Measurements from ENCODE around the gene TBX2.
"Not testable (repeated sequence)": the region's sequence is repeated elsewhere in the genome, so short reads cannot be mapped to it uniquely, and the experiment has no call there.

The TBX2 gene

DNA sequence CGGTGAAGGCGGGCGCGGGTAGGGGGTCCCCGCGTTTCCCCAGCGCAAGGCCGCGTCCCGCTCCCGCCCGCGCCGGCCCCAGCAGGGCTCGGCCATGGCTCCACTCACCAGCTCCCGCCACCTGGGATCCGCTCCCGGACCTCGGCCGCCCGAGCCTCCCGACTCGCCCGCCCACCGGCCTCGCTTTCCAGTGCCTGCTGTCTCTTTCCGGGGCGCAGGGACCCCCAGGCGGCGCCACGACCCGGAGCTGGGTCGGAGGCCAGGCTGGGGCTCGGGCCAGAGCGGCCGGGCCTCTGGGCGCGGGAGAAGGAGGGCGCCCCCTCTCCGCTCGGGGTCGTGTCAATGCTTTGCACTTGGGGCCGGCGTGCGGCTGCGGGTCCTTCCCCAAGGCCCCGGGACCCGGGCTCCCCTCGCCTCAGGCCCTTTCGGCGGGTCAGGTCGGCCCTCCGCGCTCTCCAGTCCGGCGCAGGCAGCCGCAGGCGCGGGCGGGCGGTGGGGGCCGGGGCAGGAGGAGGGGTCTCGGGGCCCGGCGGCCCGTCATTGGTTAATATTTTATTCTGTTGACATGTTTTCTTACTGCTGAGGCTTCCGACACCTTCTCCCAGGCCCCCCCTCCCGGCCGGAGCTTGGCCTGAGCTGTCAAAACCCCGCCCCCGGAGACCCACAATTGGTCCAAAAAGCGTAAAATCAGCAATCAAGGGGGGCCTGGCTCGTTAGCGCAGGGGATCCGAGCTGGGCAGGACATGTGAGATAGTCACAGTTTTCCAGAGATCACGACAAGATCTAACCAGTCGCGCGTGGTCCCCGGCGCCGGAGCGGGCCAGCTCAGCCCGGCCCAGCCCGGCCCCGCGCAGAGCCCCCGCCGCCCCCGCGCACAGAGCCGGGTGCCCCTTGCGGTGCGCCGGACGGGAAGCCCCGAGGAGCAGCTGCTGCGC, at the start of gene TBX2:
Gene TBX2, plus strand, starts transcription at position 713 of the 935 bp plus-strand sequence. CDS start 334 bp downstream, outside the sequence.
- Histone ChIP-seq H3K9me3 (ENCODE audit: control insufficient read depth in 2 of 2, low read length in 2 of 2) (no peaks in the 10 kb centered on the region), H3K36me3 (ENCODE audit: control insufficient read depth in 2 of 2, insufficient read depth in 2 of 2, low read length in 2 of 2) (no peaks in the 10 kb centered on the region), H3K27ac (ENCODE audit: low read length) (no peak within 1 kb of the TSS), H3K27me3 (ENCODE audit: control insufficient read depth in 1 of 2, insufficient read depth in 2 of 2, low read length in 2 of 2) (peaks cover 60 to 83% of the 10 kb centered on the region in 2 donors), H3K4me3 (ENCODE audit: low read length in 2 of 2) (peak within 1 kb of the TSS; percentile 31 to 67), H3K9ac (ENCODE audit: low read length in 2 of 2) (no peak within 1 kb of the TSS), H3K4me1 (ENCODE audit: control insufficient read depth, insufficient read depth, low read length) (peaks cover 53% of the 10 kb centered on the region)

GRCh38 chr17:61351745-61352407, 47.8 kb upstream of the TBX2 start:
- H3K4me1 ChIP-seq (ENCODE audit: control insufficient read depth, insufficient read depth, low read length): no peaks in the 10 kb centered on the region
- H3K9ac ChIP-seq (ENCODE audit: low read length in 2 of 2): no peak overlapping the region
- H3K27ac ChIP-seq (ENCODE audit: low read length): no peak overlapping the region
- no peaks in the 10 kb centered on the region for H3K36me3 ChIP-seq (ENCODE audit: control insufficient read depth in 2 of 2, insufficient read depth in 2 of 2, low read length in 2 of 2)
- no peaks in the 10 kb centered on the region for H3K27me3 ChIP-seq (ENCODE audit: control insufficient read depth in 1 of 2, insufficient read depth in 2 of 2, low read length in 2 of 2)
- H3K9me3 ChIP-seq (ENCODE audit: control insufficient read depth in 2 of 2, low read length in 2 of 2): no peaks in the 10 kb centered on the region
- no peak overlapping the region for H3K4me3 ChIP-seq (ENCODE audit: low read length in 2 of 2)

GRCh38 chr17:61352408-61352770, 47.3 kb upstream of the TBX2 start:
- no peaks in the 10 kb centered on the region for H3K4me1 ChIP-seq (ENCODE audit: control insufficient read depth, insufficient read depth, low read length)
- no peaks in the 10 kb centered on the region for H3K27me3 ChIP-seq (ENCODE audit: control insufficient read depth in 1 of 2, insufficient read depth in 2 of 2, low read length in 2 of 2)
- no peaks in the 10 kb centered on the region for H3K9me3 ChIP-seq (ENCODE audit: control insufficient read depth in 2 of 2, low read length in 2 of 2)
- H3K27ac ChIP-seq (ENCODE audit: low read length): no peak overlapping the region
- no peaks in the 10 kb centered on the region for H3K36me3 ChIP-seq (ENCODE audit: control insufficient read depth in 2 of 2, insufficient read depth in 2 of 2, low read length in 2 of 2)
- no peak overlapping the region for H3K4me3 ChIP-seq (ENCODE audit: low read length in 2 of 2)
- no peak overlapping the region for H3K9ac ChIP-seq (ENCODE audit: low read length in 2 of 2)

DNA sequence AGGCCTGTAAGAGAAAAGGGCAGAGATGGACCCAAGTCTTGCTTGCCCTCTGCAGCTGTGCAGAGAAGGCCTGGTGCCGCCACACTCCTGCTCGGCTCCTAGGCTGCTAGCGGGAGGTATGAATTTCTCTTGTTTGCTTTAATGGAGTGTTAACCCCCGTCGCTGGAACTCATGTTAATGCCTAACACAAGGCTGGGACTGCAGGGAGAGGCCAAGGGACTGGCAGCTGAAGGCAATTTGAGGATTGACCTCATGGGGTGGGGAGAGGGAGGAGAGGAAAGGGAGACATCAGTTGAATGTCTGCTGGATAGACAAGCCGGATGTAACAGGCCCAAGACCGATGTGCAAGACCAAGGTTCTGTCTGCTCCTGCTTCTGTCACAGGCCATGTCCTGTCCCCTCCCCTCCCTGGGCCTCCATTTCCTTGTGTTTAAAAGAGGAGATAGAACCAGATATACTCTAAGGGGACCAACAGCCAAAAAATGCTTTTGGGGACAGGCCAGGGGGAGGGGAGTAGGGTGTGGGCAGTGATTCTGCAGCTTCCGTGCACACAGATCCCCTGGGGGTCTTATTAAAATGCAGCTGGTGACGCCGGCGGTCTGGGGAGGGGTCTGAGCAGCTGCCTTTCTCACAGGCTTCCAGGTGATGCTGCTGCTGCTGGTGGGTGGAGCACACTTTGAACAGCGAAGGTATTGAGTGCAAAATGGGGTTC, 46.7 kb upstream of the TBX2 start:
- Histone ChIP-seq H3K4me3 (ENCODE audit: low read length in 2 of 2) (no peak overlapping the region), H3K27ac (ENCODE audit: low read length) (no peak overlapping the region), H3K4me1 (ENCODE audit: control insufficient read depth, insufficient read depth, low read length) (no peaks in the 10 kb centered on the region), H3K36me3 (ENCODE audit: control insufficient read depth in 2 of 2, insufficient read depth in 2 of 2, low read length in 2 of 2) (no peaks in the 10 kb centered on the region), H3K27me3 (ENCODE audit: control insufficient read depth in 1 of 2, insufficient read depth in 2 of 2, low read length in 2 of 2) (no peaks in the 10 kb centered on the region), H3K9ac (ENCODE audit: low read length in 2 of 2) (no peak overlapping the region), H3K9me3 (ENCODE audit: control insufficient read depth in 2 of 2, low read length in 2 of 2) (no peaks in the 10 kb centered on the region)

GRCh38 chr17:61353615-61354014, 46.0 kb upstream of the TBX2 start:
- H3K4me3 ChIP-seq (ENCODE audit: low read length in 2 of 2): no peak overlapping the region
- H3K9me3 ChIP-seq (ENCODE audit: control insufficient read depth in 2 of 2, low read length in 2 of 2): no peaks in the 10 kb centered on the region
- H3K36me3 ChIP-seq (ENCODE audit: control insufficient read depth in 2 of 2, insufficient read depth in 2 of 2, low read length in 2 of 2): no peaks in the 10 kb centered on the region
- no peak overlapping the region for H3K9ac ChIP-seq (ENCODE audit: low read length in 2 of 2)
- H3K4me1 ChIP-seq (ENCODE audit: control insufficient read depth, insufficient read depth, low read length): no peaks in the 10 kb centered on the region
- H3K27me3 ChIP-seq (ENCODE audit: control insufficient read depth in 1 of 2, insufficient read depth in 2 of 2, low read length in 2 of 2): no peaks in the 10 kb centered on the region
- no peak overlapping the region for H3K27ac ChIP-seq (ENCODE audit: low read length)

GRCh38 chr17:61354895-61355874, 44.5 kb upstream of the TBX2 start:
- no peak overlapping the region for H3K4me3 ChIP-seq (ENCODE audit: low read length in 2 of 2)
- no peaks in the 10 kb centered on the region for H3K4me1 ChIP-seq (ENCODE audit: control insufficient read depth, insufficient read depth, low read length)
- no peaks in the 10 kb centered on the region for H3K36me3 ChIP-seq (ENCODE audit: control insufficient read depth in 2 of 2, insufficient read depth in 2 of 2, low read length in 2 of 2)
- no peak overlapping the region for H3K9ac ChIP-seq (ENCODE audit: low read length in 2 of 2)
- no peak overlapping the region for H3K27ac ChIP-seq (ENCODE audit: low read length)
- H3K27me3 ChIP-seq (ENCODE audit: control insufficient read depth in 1 of 2, insufficient read depth in 2 of 2, low read length in 2 of 2): no peaks in the 10 kb centered on the region
- no peaks in the 10 kb centered on the region for H3K9me3 ChIP-seq (ENCODE audit: control insufficient read depth in 2 of 2, low read length in 2 of 2)

- not testable (repeated sequence) for H3K27ac ChIP-seq (ENCODE audit: low read length); H3K36me3 ChIP-seq (ENCODE audit: control insufficient read depth in 2 of 2, insufficient read depth in 2 of 2, low read length in 2 of 2); H3K9ac ChIP-seq (ENCODE audit: low read length in 2 of 2); H3K9me3 ChIP-seq (ENCODE audit: control insufficient read depth in 2 of 2, low read length in 2 of 2); H3K27me3 ChIP-seq (ENCODE audit: control insufficient read depth in 1 of 2, insufficient read depth in 2 of 2, low read length in 2 of 2); H3K4me1 ChIP-seq (ENCODE audit: control insufficient read depth, insufficient read depth, low read length); H3K4me3 ChIP-seq (ENCODE audit: low read length in 2 of 2)
Observed at GRCh38 chr17:61357061-61357460, 42.6 kb upstream of the TBX2 start.

- H3K4me1 ChIP-seq (ENCODE audit: control insufficient read depth, insufficient read depth, low read length); H3K27me3 ChIP-seq (ENCODE audit: control insufficient read depth in 1 of 2, insufficient read depth in 2 of 2, low read length in 2 of 2); H3K9ac ChIP-seq (ENCODE audit: low read length in 2 of 2); H3K36me3 ChIP-seq (ENCODE audit: control insufficient read depth in 2 of 2, insufficient read depth in 2 of 2, low read length in 2 of 2); H3K4me3 ChIP-seq (ENCODE audit: low read length in 2 of 2); H3K27ac ChIP-seq (ENCODE audit: low read length); H3K9me3 ChIP-seq (ENCODE audit: control insufficient read depth in 2 of 2, low read length in 2 of 2): not testable (repeated sequence)
Observed at GRCh38 chr17:61359513-61359912, 40.1 kb upstream of the TBX2 start.

- no peak overlapping the region for H3K27ac ChIP-seq (ENCODE audit: low read length)
Observed at GRCh38 chr17:61360318-61360943, 39.2 kb upstream of the TBX2 start.

More at GRCh38 chr17:61360318-61360943, 39.2 kb upstream of the TBX2 start:
- Histone ChIP-seq H3K36me3 (ENCODE audit: control insufficient read depth in 2 of 2, insufficient read depth in 2 of 2, low read length in 2 of 2) (no peaks in the 10 kb centered on the region), H3K4me1 (ENCODE audit: control insufficient read depth, insufficient read depth, low read length) (no peaks in the 10 kb centered on the region), H3K9me3 (ENCODE audit: control insufficient read depth in 2 of 2, low read length in 2 of 2) (no peaks in the 10 kb centered on the region), H3K4me3 (ENCODE audit: low read length in 2 of 2) (no peak overlapping the region), H3K27me3 (ENCODE audit: control insufficient read depth in 1 of 2, insufficient read depth in 2 of 2, low read length in 2 of 2) (no peaks in the 10 kb centered on the region), H3K9ac (ENCODE audit: low read length in 2 of 2) (no peak overlapping the region)

Data from stomach smooth muscle (tissue), 2 donors.